ENCODE results near the gene RCCD1. TPM values are rescaled to one million over a fixed set of nuclear protein-coding genes. Genes with fewer than 3 reads are reported as not detected.

RCCD1 gene
- total RNA-seq, 1 donor from 2014 or later = 14.3 TPM

DNA sequence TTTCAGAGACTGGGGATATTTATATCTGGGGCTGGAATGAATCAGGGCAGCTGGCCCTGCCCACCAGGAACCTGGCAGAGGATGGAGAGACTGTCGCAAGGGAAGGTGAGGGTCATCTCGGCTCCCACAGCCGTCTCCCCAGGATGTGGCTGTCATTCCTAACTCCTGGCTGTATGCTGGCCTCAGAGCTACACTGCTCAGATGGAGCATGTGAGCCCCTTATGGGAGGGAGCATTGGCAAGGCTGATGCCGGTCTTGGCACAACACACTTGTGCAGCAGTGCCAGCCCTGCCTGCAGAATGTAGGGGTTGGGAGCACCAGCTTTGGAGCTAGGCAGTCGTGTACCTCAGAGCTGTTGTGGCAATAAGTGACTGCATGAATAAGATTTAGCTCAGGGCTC lies 5.2 kb downstream of the RCCD1 start:
- FAIRE-seq (no peak), DNase-seq (ENCODE audit: low spot score in 2 of 2) (peak in 1 of 2 donors; percentile 61)

DNA sequence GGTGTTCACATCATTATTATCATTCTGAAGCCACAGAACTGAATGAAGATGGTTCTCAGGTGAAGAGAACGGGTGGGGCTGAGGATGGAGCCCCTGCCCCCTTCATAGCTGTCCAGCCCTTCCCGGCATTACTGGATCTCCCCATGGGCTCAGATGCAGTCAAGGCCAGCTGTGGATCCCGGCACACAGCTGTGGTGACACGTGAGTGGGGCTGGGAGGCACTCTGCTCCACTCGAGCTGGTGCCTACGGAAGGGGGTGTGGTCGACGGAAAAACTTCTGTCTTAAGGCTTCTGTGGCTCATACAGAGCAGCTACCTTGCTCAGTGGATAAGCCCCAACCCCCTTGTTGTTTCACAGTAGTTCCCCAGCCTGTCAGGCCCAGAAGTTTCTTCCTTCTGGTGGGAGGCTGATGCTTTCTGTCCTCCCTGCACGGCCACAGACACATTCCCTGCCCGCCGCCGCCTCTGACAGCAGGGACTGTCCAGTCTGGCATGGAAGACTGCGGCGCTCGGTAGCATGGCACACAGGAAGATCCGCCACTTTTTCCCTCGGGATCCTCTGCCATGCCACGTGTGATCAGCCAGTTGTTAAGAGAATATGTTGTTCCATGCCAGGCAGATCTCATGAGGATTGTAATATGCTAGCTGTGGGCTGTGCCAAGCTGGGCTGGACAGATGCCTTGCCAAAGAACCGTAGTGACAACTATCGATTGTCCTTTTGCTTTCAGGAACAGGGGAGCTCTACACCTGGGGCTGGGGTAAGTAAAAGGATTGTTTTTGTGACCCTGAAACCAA lies 5.8 kb downstream of the RCCD1 start:
- DNase-seq (ENCODE audit: low spot score in 2 of 2) (no peak), FAIRE-seq (no peak)

DNA sequence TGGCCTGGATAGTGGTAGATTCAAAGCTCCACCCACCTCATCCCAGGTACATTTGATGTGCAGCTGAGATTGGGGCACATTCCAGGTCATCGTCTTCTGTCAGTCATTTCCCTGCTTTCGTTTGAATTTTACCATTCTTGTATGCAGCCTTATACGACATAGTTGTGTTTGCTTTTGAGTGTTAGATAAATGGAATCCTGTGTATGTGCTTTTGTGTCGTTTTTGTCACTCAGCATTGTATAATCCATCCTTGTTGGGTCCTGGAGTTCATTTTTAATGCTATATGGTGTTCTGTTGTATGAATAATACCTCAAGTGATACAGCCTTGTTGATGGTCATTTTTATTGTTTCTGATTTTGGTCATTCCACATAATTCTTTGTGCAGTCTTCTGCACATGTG lies 7.3 kb downstream of the RCCD1 start:
- DNase-seq (ENCODE audit: low spot score in 2 of 2) = no peak
- FAIRE-seq = no peak

DNA sequence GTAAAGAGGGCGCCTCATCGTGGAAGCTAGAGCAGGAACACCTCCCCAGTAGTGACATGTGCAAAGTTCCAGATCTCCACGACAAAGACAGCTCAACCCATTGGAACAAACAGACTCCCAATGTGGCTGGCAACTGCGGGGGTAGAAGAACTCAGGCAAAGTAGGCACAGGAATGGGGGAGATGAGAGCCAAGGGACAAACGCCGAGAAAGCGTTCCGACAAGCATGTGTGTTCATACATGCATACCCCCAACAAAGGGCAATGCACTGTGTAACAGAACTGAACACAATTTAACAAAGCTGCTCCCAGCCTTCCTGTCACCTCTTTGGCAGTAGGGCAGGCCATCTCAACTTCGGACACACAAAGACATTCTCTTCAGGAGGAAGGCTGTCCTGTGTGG lies 11.6 kb downstream of the RCCD1 start:
- FAIRE-seq = no peak
- no peak for DNase-seq (ENCODE audit: low spot score in 2 of 2)

DNA sequence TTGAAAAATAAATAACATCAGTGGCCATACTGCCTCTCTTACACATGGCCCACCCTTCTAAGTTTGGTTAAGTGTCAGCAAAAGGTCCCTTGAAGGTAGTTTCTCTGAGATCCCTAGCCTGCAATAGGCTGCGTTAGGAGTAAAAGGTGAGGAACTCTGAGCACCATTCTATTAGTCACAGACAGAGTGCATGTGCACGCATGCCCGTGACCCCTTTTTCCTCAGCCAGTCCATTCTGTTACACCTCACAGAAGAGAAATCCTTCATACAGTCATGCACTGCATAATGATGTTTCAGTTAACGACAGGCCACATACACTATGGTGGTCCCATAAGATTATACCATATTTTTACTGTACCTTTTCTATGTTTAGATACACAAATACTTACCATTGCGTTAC lies 12.5 kb downstream of the RCCD1 start:
- FAIRE-seq (no peak), DNase-seq (ENCODE audit: low spot score in 2 of 2) (no peak)

DNA sequence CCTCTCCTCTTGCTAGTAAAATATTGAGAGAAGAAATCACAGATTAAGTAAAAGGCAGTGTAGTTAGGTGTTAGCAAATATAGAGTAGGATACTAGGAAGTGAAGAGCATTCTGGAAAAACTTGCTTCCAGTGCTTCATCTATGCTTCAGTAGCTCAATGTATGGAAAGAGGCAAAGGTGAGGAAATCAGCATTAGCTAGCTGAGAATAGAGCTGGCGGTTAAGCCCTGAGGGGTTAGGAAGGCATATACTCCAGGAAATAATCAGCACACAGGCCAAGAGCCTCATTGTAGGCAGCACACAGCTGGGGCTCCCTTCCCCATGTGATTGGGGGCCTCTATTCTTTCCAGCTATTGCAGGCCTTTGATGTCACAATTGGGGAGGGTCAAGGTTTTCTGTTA lies 13.8 kb downstream of the RCCD1 start:
- FAIRE-seq (no peak), DNase-seq (ENCODE audit: low spot score in 2 of 2) (no peak)

DNA sequence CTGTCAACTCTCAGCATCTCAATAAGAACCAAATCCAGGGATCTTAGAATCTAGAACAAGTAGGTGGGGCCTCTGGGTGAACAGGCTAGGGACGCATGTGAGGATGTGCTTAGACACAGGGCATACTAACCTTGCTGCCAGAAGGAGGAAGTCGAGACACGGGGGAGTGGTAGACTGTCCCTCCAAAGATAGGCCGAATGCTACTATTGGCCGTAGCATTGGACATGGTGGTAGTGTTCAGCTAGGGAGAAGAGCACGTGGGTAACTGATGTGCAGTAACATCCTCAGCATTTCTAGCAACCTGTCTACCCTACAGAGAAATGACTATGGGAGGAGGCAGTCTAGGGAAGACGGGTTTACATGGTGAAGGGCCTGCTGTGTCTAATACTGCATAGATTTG lies 15.6 kb downstream of the RCCD1 start:
- DNase-seq (ENCODE audit: low spot score in 2 of 2) (no peak), FAIRE-seq (no peak)

DNA sequence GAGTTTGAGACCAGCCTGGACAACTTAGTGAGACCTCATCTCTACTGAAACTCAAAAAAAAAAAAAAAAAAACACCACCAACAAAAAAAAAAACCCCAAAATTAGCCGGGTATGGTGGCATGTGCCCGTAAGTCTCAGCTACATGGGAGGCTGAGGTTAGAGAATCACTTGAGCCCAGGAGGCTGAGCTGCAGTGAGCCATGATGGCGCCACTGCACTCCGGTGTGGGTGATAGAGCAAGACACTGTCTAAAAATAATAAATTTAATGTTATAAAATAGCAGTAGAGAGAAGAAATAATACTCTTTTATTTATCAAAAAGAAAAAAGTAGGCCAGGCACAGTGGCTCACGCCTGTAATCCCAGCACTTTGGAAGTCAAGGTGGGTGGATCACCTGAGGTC lies 17.4 kb downstream of the RCCD1 start:
- FAIRE-seq = no peak
- no peak for DNase-seq (ENCODE audit: low spot score in 2 of 2)

DNA sequence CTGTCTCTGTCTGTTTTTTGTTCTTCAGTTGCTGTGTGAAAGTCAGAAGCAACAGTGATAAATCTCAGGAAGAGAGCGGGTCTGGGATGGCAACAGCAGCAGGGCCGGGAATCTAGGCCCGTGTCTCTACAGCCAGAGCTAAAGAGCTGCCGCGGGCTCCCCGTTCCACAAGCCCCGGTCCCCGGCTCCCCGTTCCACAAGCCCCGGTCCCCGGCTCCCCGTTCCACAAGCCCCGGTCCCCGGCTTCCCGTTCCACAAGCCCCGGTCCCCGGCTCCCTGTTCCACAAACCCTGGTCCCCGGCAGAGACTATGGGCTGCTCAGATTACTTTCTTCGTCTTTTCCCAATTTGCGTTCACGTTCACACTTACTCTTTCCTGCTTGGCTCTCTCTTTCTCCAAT lies 19.5 kb downstream of the RCCD1 start:
- no peak for DNase-seq (ENCODE audit: low spot score in 2 of 2)
- no peak for FAIRE-seq

DNA sequence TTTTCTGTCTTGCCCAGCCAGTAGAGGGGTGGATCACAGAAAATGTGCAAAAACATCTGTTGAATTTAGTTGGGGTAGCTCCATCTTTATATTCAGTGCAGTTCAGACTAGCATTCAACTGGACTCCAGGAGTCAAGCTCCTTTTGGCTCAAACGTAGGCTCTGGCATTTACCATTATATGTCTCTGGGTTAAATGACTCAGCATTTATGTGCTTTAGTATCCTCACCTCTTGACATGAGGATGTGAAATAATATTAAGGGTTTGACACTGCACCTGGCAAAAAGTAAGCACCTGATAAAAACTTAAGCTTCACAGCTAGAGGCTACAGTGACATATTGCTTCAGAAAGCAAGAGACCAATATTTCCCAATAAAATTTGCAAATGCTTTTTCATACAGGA lies 24.9 kb downstream of the RCCD1 start:
- FAIRE-seq = no peak
- no peak for DNase-seq (ENCODE audit: low spot score in 2 of 2)

DNA sequence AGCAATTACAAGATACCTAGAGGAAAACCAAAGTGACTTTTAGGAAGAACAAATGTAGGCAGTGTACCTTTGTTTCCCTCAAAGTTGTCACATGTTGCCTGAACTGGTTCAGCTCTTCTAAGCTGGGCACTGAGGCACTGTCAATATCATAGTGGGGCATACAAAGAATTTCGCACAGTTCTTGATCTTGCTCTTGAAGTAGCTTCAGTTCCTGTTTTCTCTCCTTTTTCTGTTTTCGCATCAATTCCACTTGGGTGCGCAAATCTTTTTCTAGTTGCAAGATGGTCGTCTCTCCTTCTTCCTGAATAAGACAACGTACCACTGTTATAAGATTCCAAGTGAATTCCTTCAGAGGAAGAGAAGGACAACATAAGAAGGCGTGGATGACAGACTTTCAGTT lies 27.0 kb downstream of the RCCD1 start:
- FAIRE-seq (no peak), DNase-seq (ENCODE audit: low spot score in 2 of 2) (no peak)

DNA sequence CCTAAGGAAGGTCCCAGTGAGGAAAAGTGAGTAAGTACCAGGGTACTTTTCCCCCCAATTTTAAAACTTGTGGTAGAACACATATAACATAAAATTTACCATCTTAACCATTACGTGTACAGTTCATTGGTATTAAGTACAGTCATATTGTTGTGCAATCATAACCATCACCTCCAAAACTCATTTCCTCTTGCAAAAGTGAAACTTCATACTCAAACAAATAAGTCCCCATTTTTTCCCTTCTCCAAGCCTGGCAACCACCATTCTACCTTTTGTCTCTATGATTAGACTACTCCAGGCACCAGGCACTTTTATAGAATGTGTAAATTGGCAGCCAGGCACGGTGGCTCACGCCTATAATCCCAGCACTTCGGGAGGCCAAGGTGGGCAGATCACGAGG lies 27.5 kb downstream of the RCCD1 start:
- no peak for DNase-seq (ENCODE audit: low spot score in 2 of 2)
- FAIRE-seq = no peak

DNA sequence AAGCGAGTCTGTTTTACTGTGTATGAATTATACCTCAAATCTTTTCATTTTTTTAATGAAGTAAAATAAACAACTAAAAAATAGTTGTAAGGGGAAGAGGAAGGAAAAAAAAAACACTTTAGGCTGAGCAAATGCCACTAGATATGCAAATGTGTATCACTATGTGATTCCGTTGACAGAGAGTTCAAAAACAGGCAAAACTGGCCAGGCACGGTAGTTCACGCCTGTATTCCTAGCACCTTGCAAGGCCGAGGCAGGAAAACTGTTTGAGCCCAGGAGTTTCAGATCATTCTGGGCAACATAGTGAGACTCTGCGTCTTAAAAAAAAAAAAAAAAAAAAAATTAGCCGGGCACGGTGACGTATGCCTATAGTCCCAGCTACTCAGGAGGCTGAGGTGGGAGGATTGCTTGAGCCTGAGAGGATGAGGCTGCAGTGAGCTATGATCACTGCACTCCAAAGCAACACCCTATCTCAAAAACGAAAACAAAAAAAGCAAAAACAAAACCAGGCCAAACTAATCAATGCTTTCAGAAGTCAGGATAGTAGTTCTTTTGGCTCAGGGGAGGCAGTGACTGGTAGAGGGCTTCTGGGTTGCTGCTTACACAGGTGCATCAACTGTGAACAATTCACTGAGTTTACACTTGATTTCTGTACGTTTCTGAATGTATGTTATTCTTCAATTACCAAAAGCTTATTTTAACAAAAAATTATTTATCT lies 32.3 kb downstream of the RCCD1 start:
- DNase-seq (ENCODE audit: low spot score in 2 of 2) (no peak), FAIRE-seq (no peak)

DNA sequence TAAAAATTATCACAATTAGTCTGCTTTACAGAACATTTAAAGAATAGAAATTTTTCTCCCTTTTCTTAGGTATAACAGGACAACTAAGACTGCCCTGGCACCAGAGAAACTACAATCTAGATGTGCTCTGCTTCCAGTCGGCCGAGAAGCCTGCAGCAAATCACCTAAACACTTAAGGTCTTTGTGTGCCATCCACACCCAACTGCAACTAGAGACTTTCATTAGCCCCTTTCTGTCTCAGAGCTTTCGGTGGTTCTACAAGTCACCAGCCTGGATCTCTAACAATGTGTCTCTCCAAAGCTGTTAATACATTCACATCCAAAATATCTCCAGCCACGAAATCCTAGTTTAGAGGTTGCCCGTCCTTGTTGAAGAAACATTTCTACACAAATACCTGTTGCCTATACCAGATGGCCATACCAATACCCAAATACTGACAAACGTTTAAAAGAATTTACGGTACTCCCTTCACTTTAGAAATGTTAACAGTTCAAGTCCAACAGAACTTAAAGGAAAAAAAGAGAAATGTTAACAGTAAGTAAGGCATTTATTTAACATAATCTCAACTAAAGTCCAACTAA lies 33.0 kb downstream of the RCCD1 start:
- no peak for DNase-seq (ENCODE audit: low spot score in 2 of 2)

DNA sequence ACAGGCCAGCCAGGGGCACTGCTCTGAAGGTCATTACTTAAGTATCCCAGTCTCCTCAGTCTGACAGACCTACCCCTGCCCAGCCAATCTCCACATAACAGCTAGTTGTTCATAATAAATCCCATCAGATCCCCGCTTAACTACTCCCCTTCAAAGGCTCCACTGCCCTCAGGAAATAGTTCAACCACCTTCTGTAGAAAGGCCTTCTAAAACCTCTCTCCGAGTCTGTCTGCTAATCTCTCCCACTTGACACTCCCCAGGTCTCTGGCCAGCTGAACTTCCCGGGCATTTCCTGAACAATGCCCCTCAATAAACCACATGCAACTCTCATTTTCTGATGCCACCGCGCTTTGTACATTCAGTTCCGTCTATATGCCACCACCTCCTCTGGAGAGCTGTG lies 33.6 kb downstream of the RCCD1 start:
- FAIRE-seq = no peak
- no peak for DNase-seq (ENCODE audit: low spot score in 2 of 2)

More for the DNA sequence above, 33.0 kb downstream of the RCCD1 start:
- no peak for FAIRE-seq

DNA sequence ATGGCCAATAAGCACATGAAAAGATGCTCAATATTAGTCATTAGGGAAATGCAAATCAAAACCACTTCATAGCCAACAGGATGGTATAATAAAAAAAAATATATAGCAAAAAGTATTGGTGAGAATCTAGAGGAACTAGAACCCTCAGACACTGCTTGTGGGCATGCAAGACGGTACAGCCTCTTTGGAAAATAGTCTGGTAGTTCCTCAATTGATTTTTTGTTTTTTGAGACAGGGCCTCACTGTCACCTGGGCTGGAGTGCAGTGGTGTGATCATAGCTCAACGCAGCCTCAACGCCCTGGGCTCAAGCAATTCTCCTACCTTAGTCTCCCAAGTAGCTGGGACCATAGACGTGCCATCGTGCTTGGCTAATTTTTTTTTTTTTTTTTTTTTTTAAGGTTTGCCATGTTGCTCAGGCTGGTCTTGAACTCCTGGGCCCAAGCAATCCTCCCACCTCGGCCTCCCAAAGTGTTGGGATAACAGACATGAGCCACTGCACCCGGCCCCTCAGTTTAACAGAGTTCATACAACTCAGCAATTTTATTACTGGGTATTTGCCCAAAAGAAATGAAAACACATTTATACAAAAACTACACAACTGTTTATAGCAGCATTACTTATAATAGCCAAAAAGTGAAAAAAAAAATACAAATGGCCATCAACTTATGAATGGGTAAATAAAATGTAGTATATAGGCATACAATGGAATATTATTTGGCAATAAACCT lies 34.5 kb downstream of the RCCD1 start:
- DNase-seq (ENCODE audit: low spot score in 2 of 2) = no peak
- FAIRE-seq = no peak

DNA sequence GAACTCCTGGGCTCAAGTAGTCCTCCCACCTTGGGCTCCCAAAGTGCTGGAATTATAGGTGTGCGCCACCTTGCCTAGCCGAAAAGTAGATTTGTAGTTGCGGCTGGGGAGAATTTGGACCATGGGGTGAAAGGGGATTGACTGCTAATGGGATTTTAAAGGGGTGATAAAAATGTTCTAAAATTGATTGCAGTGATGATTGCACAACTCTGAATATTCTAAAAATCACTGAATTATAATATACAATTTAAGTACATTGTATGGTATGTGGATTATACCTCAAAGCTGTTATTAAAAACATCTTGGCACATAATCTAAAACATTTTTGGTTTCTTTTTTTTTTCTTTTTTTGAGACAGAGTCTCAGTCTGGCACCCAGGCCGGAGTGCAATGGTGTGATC lies 35.8 kb downstream of the RCCD1 start:
- FAIRE-seq (no peak), DNase-seq (ENCODE audit: low spot score in 2 of 2) (no peak)

DNA sequence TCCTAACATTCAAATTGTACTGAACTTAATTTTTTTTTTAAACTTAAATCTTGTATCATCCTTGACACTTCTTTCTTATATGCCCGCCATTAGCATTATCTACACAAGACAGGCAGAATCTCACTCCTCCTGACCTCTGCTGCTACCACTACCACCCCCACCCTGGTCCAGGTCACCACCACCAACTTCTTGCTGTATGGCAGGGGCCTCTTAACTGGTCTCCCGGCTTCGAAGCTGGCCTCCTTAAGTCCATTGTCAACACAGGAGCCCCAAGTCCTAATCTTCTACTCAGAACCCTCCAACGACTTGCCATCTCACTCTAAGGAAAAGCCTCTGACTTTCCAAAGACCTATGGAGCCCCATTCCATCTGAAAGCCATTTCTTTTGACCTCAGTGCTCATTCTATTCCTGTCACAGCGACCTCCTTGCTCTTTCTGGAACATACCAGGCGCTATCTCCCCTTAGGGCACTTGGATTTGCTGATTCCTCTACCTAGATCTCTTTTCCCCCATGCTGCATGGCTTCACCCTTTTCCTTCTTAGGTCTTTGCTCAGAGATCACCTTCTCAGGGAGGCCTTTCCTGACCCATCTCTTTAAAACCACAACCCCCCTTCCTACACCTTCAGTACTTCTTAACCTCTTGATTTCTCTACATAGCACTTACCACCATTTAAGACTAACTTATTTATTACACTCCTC lies 37.1 kb downstream of the RCCD1 start:
- DNase-seq (ENCODE audit: low spot score in 2 of 2) (no peak), FAIRE-seq (no peak)

DNA sequence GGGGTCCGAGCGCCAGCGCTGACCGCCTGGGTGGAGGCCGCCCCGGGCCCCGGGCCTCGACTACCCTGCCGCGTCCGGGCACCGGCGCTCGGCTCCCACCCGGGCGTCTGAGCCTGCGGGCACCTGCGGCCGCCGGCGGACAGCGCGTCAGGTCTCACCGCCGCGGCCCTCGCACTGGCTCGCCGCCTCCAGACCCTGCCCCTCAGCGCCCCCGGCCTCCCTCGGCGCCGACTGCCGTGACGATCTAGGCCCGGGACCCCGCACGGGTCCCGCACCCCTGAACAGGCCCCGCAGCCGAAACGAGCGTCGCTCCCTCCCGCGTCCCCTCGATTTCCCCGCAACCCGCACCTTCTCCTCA lies 39.4 kb downstream of the RCCD1 start:
- FAIRE-seq (no peak), DNase-seq (ENCODE audit: low spot score in 2 of 2) (peak in 1 of 2 donors; percentile 35)

DNA sequence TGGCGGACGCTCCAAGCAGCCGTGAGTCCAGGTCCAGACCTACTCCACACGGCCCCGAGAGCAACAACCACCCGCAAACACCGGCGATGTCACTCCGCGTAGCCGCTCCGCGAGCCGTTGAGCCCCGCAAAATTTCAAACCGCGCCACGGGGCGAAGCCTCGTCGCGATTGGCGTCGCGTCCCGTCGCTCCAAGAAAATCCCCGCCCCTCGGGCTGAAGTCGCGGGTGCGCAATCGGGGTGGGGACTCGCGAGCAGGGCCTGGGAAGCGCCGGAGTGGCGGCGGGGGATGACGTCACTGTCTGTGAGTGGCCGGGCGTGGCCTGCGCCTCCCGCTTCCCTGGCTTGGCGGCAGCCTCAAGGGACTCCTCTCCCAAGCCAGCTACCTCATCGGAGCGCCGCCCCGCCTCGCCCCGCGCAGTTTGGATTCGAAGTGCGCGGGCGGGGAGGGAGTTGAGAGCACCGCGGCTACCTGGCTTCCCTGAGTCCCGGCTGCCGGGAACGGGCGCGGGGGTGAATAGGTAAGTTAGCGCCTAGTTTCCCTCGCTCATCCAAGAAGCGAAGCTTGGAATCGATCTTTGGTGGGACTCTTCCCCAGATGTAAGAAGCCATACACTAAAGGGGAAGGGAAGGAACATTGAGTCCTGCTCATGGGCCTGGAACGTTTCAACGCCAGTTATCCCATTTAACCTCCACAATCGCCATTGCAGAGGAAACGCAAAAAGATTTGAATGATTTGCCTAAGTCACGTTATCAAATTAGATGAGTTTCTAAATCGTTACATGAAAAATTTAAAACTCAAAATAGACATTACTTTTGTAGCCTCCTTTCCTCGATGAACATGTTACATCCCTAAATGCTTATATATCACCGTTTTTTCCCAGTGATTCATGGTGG lies 40.0 kb downstream of the RCCD1 start, which contains the start of gene PRC1:
Gene PRC1, minus strand, starts transcription at position 119 of the 895 bp plus-strand sequence. Its CDS starts 118 bp downstream, at position 1.
- DNase-seq (ENCODE audit: low spot score in 2 of 2) (peak; percentile 99 to 100), FAIRE-seq (no peak)
